Fibroblast of mammary gland (primary cell): Measurements from ENCODE around the gene DPP8.

Experiments used
- DNase-seq: peaks from one replicate; pipeline ENCODE4 v3.0.0-alpha.2; 2010; ENCODE audit warnings: low read depth
- H3K4me3 ChIP-seq: 2 replicates; pipeline ENCODE4 v1.5.1; 2011; ENCODE audit warnings: low read depth, mild to moderate bottlenecking, low read length, moderate library complexity; ENCODE audit not compliant: control insufficient read depth
- TF ChIP-seq, protein P1 (sequence below): conservative IDR thresholded peaks from 2 replicates; pipeline ENCODE4 v1.5.1; 2011; ENCODE audit warnings: low read depth, low read length, inconsistent platforms; ENCODE audit not compliant: control insufficient read depth, insufficient read depth

Gene DPP8

DNA sequence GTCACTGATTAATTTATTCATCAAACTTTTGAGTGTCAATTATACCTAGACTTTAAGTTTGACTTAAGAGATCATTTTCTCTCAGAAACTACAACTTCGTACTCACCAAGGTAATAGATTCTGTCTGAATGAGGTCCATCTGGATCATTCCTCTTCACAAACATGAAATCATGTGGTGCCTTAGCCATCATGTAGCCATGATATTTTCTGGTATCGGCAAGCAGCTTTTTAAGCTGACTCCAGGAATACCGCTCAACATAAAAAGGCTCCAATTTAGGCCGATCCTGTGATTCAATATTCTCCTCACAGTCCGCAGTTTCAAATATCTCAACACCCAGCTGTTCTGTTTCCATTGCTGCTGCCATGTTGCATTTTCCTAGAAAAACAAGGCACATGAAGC is 5.3 kb downstream of the DPP8 start:
- DNase-seq = no peak
- H3K4me3 ChIP-seq = no peak overlapping the region
- TF ChIP-seq, protein P1, sequence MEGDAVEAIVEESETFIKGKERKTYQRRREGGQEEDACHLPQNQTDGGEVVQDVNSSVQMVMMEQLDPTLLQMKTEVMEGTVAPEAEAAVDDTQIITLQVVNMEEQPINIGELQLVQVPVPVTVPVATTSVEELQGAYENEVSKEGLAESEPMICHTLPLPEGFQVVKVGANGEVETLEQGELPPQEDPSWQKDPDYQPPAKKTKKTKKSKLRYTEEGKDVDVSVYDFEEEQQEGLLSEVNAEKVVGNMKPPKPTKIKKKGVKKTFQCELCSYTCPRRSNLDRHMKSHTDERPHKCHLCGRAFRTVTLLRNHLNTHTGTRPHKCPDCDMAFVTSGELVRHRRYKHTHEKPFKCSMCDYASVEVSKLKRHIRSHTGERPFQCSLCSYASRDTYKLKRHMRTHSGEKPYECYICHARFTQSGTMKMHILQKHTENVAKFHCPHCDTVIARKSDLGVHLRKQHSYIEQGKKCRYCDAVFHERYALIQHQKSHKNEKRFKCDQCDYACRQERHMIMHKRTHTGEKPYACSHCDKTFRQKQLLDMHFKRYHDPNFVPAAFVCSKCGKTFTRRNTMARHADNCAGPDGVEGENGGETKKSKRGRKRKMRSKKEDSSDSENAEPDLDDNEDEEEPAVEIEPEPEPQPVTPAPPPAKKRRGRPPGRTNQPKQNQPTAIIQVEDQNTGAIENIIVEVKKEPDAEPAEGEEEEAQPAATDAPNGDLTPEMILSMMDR = no peak

DNA sequence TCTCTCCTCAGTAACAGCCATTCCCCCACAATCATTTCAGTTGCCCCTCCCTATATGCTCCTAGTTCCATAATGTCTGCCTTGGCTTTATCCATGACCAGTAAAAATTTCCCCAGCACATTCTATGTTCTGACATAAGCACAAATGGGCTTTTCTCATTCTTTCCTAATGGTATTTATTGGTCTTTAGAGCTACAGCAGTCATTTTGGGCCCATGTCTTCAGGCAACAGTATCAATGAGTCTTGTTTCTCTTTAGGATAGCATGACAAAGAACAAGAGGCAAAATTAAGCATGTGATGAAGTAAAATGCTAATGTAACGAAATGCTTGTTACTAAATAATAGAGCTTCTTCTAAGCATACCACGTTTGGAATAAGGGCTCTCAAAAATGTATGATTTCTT is 8.2 kb downstream of the DPP8 start:
- no peak for DNase-seq
- TF ChIP-seq, protein P1 = no peak
- H3K4me3 ChIP-seq = no peak overlapping the region

DNA sequence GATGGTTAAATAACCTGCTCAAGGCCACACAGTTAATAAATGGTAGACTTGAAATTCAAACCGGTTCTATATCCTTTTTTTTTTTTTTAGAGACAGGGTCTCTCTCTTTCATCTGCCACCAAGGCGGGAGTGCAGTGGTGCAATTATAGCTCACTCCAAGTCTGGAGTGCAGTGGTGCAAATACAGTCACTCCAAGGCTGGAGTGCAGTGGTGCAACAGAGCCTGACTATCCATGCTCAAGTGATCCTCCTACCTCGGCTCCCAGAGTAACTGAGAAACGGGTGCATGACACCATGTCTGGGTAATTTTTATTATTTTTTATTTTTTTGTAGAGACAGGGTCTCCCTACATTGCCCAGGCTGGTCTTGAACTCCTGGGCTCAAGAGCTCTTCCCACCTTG is 23.4 kb downstream of the DPP8 start:
- H3K4me3 ChIP-seq = no peak overlapping the region
- DNase-seq = no peak
- TF ChIP-seq, protein P1 = no peak

DNA sequence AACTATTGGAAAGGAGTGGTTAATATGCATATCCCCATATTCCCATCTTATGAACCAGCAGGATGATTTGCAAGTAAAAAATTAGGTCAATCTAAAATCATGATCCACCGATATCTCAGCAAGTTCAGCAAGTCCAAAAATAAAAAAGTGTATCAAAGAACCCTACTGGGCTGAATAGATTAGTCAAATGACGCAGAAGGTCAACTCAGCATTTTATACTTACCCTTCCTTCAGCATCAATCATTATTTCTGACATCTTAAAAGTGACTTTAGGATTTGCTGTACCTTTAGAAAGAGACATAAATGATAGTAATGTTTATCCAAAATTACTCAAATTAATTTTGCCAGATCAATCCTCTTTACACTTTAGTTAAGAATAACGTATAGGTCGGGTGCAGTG is 32.6 kb downstream of the DPP8 start:
- no peak for DNase-seq
- H3K4me3 ChIP-seq = no peak overlapping the region
- TF ChIP-seq, protein P1 = no peak

DNA sequence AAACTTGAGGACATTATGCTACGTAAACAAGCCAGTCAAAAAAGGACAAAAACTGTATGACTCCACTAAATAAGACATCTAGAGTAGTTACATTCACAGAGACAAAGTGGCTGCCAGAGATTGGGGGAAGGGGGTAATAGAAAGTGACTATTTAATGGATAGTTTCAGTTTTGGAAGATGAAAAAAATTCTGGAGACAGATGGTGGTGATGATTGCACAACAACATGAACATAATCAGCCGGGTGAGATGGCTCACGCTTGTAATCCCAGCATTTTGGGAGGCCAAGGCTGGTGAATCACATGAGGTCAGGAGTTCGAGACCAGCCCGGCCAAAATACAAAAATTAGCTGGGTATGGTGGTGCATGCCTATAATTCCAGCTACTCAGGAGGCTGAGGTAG is 40.6 kb downstream of the DPP8 start:
- DNase-seq = peak; percentile 89
- no peak overlapping the region for H3K4me3 ChIP-seq
- TF ChIP-seq, protein P1 = no peak

DNA sequence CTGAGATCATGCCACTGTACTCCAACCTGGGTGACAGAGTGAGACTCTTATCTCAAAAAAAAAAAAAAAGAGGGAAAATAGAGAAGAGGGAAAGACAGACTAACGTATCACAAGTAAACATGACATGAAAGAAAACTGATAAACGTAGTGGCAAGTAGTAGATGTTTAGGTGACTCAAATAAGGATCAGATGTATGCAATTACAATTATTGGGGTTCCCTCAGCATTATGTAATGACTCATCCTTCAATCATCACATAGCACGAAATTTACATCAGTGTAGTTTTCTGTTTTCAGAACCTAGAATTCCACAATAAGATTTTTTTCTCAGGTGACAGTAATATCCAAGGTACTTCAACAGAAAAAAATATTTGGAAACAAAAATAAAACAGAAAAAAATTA is 46.6 kb downstream of the DPP8 start:
- peak; percentile 1 for DNase-seq
- TF ChIP-seq, protein P1 = no peak
- H3K4me3 ChIP-seq = no peak overlapping the region

DNA sequence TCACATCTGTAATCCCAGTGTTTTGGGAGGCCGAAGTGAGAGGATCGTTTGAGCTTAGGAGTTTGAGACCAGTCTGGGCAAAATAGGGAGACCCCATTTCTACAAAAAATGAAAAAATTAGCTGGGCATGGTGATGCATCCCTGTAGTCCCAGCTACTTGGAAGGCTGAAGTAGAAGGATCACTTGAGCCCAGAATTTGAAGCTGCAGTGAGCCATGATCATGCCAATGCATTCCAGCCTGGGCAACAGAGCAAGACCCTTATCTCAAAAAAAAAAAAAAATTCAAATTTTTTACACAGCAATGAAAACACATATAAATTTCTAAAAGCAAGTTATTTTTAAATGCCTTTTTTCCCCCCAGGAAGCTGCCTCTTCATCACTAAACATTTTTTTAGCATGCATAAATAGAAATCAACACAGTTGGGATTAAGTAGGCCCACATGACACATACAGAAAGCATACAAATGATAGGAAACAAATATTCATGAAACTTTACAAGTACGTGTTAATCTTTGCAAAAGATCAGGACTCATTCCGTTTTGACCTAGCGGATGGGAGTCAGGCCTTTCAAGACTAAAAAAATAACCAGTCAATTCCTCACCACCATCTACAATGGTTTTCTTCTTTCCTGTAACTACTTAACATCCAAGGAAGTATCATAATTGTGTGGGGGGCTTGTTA is 49.1 kb downstream of the DPP8 start:
- no peak overlapping the region for H3K4me3 ChIP-seq
- no peak for DNase-seq
- TF ChIP-seq, protein P1 = no peak
